Putamen (tissue), 1 donor: ENCODE data around the gene ETV7.
"Not testable (repeated sequence)": the region's sequence is repeated elsewhere in the genome, so short reads cannot be mapped to it uniquely, and the experiment has no call there.

Source experiments
- DNase-seq: peaks from one replicate; pipeline ENCODE4 v3.0.0-alpha.2; 2016; ENCODE audit warnings: low spot score

Gene ETV7

DNA sequence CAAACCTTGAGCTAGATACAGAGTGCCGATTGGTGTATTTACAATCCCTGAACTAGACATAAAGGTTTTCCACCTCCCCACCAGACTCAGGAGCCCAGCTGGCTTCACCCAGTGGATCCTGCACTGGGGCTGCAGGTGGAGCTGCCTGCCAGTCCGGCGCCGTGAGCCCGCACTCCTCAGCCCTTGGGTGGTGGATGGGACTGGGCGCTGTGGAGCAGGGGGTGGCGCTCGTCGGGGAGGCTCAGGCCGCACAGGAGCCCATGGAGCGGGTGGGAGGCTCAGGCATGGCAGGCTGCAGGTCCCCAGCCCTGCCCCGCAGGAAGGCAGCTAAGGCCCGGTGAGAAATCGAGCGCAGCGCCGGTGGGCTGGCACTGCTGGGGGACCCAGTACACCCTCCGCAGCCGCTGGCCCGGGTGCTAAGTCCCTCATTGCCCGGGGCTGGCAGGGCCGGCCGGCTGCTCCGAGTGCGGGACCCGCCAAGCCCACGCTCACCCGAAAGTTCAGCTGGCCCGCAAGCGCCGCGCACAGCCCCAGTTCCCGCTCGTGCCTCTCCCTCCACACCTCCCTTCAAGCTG lies 23.3 kb downstream of the ETV7 start:
- DNase-seq, result not testable (repeated sequence)

GRCh38 chr6:36363371-36363752 lies 24.1 kb downstream of the ETV7 start:
- DNase-seq, result not testable (repeated sequence)

- DNase-seq, result no peak
Measured at GRCh38 chr6:36362551-36363370, 24.7 kb downstream of the ETV7 start.

GRCh38 chr6:36361071-36361470 lies 26.4 kb downstream of the ETV7 start:
- no peak for DNase-seq

DNA sequence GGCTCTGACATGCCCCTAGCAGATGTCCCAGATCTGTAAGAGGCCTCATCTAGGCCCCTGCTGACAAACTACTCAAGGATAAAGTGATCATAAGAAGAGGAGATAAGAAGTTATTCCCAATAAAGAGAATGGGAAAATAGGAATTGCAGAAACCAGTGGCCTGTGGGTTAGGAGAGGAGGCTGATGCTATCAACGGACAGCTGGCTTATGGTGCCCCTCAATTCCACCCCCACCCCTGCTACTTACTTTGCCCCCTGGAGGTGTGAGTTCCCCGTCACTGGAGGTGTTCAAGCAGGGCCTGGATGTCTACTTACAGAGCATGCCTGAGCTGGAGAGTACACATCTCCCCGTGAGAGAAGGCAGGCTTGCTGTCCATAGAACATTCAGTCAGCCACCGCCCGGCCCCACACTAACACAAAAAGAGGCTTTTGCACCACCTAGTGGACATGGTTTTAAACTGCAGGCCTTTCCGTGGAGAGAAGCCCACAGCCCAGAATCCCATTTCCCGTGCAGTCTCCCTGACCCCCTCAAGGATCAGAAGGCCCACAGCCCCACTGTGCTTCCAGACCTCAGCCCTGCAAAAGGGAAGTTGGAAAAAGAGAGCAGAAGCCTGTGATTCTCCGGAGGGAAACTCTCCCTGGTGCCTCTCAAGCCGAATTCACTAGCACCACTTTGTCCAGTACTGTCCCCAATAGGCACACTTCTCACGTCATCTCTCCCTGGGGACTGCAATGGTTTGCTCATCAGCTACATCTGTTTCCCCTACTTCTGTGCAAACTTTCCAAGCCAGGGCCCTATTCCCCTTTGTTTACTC lies 27.0 kb downstream of the ETV7 start:
- DNase-seq, result peak; percentile 75

DNA sequence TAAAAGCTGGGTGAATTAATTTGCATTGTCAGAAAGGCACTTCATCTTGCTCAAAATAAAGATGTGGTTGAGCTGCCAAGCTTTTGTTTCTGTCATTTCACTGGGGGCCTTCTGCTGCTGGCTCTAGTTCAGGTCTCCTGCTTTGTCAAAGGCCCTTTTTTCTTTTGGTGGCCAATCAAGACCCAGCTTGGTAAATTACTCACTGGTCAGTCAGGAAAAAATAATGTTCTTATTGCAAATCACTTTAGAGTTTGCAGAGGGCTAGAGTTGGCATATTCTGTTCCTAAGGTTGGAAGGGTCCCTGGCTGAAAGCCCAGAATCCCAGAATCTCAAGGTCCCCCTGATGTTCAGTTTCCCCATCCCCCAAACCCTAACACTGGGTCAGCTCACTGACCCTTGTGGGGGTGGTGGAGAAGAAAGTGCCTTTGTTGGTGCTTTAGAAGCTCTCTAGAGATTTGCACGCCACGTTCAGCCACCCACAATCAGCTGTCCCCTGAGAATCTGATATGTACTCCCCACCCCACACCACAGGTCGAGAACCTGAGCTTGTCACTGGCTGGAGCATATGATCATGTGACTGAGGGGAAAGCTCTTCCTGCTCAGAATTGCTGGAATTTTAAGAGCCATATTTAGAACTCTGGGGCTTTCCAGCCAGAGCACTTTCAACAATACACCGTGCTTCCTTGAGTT lies 29.1 kb downstream of the ETV7 start:
- DNase-seq, result peak; percentile 82

- no peak for DNase-seq
Measured at GRCh38 chr6:36357872-36358225, 29.6 kb downstream of the ETV7 start.

- DNase-seq, result peak; percentile 39
Measured at GRCh38 chr6:36355819-36356218, 31.6 kb downstream of the ETV7 start.

DNA sequence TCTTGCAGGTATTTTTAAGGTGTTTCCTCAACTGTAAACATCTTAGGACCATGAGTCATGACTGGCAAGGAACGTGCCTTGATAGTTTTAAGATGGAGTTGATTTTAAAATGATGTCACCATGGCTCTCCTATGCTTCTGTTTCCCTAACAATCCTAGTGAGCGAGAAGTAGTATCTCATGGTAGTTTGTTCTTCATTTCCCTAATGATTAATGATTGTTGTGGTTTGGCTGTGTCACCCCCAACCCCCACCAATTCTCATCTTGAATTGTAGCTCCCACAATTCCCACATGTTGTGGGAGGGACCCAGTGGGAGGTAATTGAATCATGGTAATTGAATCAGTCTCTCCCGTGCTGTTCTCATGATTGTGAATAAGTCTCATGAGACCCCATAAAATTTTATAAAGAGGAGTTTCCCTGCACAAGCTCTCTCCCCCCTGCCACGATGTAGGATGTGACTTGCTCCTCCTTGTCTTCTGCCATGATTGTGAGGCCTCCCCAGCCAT lies 34.0 kb downstream of the ETV7 start:
- DNase-seq, result no peak

DNA sequence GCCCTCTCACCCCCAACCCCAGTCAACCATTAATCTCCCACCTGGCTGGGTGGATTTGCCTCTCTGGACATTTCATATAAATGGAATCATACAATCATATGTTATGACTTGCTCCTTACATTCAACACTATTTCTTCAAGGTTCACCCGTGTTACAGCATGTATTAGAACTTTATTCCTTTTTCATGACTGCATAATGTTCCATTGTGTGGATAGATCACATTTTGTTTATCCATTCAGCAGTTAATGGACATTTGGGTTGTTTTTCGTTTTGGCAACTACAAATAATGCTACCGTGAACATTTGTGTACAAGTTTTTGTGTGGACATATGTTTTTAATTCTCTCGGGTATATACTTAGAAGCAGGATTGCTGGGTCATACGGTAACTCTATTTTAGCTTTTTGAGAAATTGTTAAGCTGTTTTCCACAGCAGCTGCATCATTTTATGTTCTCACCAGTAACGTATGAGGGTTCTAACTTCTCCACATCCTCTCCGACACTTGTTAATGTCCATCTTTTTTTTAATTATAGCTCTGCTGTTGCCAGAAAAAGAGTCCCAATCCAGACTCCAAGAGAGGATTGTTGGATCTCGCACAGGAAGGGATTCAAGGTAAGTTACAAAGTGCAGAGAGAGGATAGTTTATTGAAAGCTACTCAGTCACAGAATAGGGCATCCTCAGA lies 34.9 kb downstream of the ETV7 start:
- DNase-seq, result no peak

DNA sequence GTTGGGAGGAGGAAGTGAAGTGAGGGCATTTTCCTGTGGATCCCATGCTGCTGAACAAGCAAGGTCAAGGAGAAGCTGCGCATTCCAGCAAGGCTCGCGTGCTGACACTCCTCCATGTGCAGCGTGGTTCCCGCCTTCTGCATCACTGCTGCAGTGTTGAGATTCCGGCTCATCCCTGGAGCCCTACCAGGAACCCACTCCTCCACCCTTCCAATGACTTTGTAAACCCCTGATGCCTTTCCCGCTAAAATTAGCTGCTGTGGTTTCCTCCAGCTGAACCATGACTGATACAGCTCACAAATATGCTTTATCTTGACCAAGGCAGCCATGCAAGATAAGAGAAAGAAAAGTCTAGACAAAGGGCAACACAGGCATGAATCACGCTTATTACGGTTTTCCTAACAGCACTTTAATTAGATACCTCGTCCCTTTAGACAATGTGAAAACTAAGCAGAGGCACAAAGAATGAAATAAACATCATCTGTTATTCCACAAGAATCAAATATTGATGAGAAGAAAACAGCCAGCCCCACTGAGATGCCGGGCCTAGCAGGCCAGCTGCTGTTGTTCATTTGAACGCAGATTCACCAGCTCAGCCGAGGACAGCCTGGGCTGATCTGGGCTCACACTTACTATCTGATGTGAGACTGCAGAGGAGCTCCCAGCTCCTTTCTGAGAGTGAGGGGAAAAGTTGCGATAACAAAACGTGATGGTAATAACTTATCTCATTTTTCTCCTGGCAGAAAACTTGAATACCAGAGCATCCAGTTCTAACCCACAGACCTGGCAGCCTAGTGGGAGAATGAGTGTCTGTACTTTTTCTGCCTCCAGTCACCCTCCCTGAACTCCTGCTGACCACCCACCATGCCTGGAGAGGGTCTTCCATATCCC lies 36.5 kb downstream of the ETV7 start:
- no peak for DNase-seq

DNA sequence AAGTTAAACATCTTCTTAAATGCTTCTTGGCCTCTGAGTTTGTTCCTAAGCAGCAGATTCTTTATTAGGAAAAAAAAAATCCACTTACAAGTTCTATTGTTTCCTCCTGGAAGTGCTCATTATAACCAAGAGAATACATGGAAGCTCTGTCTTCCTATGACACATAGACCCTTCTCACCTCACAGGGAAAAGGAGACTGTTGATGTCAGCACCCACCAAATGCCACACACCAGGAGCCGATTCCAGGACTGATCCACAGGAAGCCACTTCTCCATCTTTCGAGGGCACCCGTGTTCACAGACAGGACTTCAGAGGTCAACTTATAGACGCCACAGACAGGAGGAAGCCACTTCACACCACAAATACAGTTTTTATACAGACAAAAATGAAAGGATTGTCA lies 37.4 kb downstream of the ETV7 start:
- no peak for DNase-seq

GRCh38 chr6:36349240-36349639 lies 38.2 kb downstream of the ETV7 start:
- peak; percentile 75 for DNase-seq

DNA sequence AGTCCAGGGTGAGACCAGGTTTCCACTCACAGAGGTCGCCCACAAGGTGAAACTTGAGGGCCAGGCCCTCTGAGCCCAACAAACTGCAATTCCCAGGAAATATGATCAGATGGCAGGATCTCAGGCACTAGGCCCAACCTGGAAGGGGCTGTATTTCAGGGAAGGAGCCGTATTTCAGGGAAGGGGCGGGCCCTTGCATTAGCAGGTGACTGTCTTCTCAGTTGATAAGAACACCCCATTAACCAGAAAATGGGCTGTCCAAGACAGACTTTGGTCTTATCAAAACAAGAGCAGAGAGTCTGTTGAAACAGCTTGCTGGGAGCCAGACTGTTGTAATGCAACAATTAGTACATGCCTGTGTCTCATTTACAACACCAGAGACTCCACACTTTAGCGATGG lies 39.8 kb downstream of the ETV7 start:
- DNase-seq, result no peak

DNA sequence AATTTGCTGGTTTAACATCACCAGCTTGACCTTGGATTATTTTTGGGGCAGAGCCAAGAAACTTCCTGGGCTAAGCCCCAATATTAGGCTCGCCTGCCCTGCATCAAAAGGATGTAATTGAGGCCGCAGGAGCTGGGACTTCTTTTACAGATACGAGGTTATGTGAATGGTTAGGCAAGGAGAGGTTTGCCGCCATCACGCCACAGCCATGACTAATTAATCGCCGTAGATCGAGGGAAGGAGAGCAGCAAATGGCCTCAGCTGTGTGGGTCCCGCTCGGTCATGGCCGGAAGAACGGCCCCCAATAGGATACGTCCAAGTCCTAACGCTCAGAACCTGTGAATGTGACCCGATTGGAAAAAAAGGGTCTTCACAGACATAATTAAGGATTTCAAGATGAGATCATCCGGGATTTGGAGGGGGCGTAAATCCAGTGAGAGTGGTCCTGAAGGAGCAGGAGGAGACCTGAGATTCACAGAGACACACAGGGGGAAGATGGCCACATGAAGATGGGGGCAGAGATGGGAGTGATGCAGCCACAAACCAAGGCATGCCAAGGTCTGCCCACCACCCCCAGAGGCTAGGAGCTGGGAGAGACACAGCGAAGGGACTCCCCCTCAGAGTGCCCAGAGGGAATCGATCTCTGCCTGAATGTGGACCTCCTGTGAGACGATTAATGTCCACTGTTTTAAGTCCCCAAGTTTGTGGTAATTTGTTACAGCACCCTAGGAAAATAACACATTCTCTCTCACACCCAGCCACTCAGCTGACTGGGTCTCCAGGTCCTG lies 40.8 kb downstream of the ETV7 start:
- DNase-seq, result no peak

- no peak for DNase-seq
Measured at GRCh38 chr6:36345681-36346466, 41.6 kb downstream of the ETV7 start.

DNA sequence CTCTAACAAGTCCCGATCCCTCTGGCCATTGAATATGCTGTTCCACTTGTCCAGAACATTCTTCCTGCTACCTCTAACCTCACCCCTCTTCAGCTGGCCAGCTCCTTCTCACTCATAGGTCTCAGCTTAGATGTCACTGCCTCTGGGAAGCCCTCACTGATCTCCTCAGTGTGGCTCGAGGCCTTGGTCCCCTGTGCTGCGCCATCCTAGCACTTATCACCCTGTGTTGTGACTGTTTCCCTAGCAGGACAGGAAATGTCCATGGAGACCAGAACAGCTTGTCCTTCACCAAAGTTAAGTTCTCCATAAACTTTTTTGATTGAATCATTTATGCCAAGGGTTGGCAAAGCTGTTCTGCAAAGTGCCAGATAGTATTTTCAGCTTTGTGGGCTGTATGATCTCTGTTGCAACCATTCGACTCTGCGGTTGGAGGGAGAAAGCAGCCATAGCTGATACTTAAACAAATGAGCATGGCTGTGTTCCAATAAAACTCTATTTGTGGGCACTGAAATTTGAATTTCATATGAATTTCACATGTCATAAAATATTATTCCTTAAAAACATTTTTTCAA lies 44.3 kb downstream of the ETV7 start:
- DNase-seq, result no peak

GRCh38 chr6:36340618-36341454 lies 46.6 kb downstream of the ETV7 start:
- peak; percentile 44 for DNase-seq
